NCI-H2227 (cell line): Measurements from ENCODE around the gene LRRC55.

Source experiments
- DNase-seq: peaks from one replicate; lab custom pipeline; 2025; ENCODE audit not compliant: unreplicated experiment; lab: John Stamatoyannopoulos, UW

LRRC55 gene

DNA sequence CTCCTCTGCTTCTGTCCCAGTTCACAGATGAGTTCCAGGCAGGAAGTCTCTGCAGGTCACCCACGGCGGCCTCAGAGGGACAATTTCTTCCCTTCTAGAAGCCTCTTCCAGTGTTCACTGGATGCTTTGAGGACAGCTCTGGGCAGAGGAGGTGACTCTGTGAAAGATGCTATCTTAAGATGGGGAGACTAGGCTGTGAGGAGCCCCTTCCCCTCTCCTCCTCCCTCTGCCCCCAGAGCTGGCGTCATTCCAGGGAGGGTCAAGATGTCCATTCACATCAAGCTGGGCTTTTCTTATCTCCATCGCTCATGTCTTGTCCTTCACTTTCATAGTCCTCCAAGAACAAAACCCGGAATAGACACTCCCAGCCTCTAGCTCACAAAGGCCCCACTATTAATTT is 51.9 kb downstream of the LRRC55 start:
- no peak for DNase-seq

DNA sequence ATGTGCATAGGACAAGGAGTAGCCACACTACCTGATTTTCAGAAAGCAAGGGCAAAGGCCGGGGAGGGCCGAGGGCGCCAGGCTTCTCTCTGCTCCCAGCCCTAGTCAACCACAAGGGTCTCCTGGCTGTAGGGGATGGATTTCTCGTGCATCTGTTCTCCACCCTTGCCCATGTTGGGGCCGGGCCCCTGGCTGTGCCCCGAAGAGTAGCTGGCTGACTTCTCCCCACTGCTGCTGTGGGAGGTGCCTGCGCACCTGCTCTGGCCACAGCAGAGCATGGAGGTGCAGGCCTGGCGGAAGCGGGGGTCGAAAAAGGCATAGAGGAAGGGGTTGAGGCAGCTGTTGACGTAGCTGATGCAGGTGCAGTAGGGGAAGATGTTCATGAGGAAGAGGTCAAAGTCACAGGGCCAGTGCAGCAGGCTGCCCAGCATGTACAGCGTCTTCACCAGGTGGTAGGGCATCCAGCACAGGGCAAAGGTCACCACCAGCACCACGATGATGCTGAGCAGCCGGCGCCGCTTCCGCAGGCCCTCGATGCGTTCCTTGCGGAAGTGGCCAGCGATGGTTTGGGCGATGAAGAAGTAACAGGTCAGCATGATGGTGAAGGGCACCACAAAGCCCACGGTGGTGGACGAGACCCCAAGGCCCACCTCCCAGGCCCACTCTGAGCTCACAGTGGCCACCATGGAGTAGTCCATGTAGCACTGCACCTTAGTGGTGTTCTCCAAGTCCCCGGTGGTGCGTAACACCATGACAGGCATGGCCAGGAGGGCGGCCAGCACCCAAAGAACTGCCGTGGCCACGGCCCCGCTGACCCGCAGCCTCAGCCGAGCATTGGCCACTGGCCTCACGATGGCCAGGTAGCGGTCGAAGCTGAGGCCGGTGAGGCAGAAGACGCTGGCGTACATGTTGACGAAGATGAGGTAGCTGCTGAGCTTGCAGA is 54.3 kb downstream of the LRRC55 start:
- no peak for DNase-seq

DNA sequence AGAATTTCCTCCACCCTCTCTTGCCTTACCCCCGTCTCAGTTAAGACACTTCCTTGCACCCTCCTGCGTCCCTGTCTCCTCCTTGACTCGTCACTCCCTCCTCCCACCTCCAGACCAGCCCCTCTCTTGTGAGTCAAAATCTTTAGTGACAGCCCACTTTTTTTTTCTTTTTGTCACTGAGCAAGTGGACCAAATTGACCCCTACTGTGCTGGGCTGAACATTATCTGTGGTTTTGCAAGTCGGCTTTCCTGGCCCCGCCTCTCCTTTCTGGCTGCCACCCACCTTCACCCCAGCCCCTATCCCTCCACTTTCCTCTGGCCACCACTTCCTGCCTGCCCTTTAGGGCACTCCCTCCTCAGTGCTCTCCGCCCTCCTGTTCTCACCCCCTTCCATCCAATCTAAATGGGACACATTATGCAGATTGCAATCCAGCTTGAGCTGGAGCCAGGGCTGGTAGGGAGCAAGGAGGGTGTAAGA is 55.5 kb downstream of the LRRC55 start, which contains the start of gene APLNR:
TSS of gene APLNR (minus strand) at position 47 of the 478 bp plus-strand sequence. CDS start 246 bp downstream, outside the sequence.
- no peak for DNase-seq

DNA sequence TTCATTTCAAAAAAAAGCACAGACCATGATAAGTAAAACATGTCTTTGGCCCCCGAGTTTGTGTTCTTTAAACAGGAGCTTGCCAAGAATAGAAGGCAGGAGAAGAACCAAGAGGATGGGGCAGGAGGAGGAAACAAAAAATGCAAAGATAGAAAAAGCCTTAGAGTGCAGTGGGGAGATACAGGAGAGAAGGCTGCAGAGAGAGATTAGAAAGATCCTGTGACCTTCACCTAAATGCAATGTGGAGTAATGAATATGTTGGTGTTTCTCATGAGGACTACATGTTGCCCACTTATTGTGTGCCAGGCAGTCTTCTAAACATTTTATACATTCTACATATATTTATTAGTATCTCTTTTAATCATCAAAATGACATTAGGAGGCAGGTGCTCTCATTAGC is 57.6 kb downstream of the LRRC55 start:
- no peak for DNase-seq

DNA sequence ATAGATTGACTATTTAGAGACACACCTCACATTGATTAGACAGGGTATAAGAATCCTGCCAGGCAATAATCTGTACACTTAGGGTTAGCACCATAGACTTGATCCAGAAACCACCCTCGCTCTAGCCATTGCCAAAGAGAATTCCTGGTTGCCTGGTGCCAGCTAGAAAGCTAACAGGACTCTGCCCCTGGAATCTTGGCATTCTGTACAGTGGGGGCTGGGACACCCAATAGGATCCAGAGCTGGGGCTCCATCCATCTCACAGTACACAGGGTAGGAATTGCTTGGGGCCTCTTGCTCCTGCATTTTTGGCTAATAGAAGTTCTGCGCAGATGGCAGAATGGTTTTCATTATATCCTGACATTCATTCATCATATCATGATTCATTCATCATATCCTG is 58.3 kb downstream of the LRRC55 start:
- no peak for DNase-seq

DNA sequence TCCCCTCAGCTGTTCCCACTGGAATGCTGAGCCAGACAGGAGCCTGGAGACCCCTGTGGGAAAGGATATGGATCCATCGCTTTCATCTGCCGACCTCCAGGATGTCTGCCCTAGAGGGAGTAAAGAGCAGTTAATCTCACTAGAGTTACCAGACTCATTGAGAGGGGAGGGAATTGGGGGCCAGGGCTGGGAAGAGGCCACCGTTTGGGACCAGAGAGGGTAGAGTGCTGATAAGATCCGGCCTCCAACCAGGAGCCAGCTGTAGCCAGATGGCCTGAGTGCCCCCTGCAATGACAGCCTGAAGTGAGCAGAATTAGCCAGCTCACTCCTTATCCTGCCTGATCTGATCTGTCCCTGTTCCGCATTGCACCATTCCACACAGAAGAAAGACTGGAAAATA is 59.0 kb downstream of the LRRC55 start:
- DNase-seq = no peak
